ENCODE data around the gene AMZ1.

DNA sequence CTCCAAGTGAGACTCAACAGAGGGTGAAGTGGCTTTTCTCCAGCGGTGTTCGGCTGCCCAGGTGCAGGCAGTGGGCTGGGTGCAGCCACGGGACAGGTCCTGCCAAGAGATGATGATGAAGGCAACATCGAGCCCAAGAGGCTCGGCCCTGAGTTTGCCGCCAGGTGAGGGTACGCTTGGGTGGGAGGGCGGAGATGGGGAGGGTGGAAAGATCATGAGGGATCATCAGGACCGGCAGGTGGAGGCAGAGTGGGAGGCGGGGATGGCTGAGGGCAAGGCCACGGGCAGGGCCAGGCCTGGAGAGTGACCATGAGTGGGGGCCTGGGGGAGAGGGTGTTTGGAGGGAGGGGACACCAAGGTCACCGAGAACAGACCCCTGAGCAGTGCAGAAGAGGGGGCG, 17.8 kb upstream of the AMZ1 start:
- TF ChIP-seq, protein P1, sequence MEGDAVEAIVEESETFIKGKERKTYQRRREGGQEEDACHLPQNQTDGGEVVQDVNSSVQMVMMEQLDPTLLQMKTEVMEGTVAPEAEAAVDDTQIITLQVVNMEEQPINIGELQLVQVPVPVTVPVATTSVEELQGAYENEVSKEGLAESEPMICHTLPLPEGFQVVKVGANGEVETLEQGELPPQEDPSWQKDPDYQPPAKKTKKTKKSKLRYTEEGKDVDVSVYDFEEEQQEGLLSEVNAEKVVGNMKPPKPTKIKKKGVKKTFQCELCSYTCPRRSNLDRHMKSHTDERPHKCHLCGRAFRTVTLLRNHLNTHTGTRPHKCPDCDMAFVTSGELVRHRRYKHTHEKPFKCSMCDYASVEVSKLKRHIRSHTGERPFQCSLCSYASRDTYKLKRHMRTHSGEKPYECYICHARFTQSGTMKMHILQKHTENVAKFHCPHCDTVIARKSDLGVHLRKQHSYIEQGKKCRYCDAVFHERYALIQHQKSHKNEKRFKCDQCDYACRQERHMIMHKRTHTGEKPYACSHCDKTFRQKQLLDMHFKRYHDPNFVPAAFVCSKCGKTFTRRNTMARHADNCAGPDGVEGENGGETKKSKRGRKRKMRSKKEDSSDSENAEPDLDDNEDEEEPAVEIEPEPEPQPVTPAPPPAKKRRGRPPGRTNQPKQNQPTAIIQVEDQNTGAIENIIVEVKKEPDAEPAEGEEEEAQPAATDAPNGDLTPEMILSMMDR (IDR thresholded peaks at IDR 0.05), result no peak
- no peak for TF ChIP-seq EZH2phosphoT487 (IDR thresholded peaks at IDR 0.05)
- no peak for TF ChIP-seq EZH2 (IDR thresholded peaks at IDR 0.05)

Data from neural progenitor cell (in vitro differentiated cells).